Measurements from ENCODE around the gene CDK2AP2.
"Not testable (repeated sequence)": the region's sequence is repeated elsewhere in the genome, so short reads cannot be mapped to it uniquely, and the experiment has no call there.

CDK2AP2 gene, protein sequence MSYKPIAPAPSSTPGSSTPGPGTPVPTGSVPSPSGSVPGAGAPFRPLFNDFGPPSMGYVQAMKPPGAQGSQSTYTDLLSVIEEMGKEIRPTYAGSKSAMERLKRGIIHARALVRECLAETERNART

DNA sequence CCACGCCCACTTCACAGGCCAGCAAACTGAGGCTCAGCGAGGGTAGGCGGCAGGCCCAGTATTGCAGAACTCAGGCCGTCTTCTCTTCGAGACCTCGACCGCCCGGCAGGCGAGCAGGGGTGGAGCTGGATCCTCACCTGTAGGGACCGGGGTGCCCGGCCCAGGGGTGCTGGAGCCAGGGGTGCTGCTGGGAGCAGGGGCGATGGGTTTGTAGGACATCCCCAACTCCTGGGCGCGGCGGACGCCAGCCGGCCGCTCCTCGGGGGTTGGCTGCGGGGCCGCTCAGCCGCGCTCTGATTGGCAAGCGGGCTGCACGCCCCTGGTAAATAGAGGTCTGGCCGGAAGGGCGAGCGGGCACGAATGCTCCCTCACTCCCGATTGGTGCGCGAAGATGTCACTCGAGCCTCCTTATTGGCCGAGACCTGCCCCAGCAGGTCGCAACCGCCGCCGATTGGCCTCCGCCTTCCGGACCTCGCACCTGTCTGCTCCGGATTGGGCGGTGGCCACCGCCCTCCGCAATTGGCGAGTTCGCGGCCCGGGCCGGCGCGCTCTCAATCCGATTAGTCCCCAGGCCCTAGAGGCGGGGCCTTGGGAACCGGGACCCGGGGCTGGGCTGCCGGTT lies at the start of gene CDK2AP2:
Gene CDK2AP2, minus strand, starts transcription at position 299 of the 622 bp plus-strand sequence. Its CDS starts 80 bp downstream, at position 219.
- peak; percentile 96 for FAIRE-seq

DNA sequence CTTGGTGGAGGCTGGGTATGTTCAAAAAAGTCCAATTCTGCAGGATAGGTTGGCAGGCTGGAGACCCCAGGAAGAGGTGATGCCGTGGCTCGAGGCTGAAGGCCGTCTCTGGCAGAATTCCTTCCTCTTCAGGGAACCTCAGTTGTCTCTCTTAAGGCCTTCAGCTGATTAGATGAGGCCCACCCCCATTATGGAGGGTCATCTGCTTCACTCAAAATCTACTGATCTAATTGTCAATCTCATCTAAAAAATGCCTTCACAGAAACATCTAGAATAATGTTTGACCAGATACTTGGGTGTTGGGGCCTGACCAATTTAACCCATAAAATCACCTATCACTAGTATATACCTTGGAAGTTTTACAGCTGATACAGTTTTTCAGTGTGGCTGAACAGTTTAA lies 48.3 kb upstream of the CDK2AP2 start:
- no peak for FAIRE-seq

DNA sequence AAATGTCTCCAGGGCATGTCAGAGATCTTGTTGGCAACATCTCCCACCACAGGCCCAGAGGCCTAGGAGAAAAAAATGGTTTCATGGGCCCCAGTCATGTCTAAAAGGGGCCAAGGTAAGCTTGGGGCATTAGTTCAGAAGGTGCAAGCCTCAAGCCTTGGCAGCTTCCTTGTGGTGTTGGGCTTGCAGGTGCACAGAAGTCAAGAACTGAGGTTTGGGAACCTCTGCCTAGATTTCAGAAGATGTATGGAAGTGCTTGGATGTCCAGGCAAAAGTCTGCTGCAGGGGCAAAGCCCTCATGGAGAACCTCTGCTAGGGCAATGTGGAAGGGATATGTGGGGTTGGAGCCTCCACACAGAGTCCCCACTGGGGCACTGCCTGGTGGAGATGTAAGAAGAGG lies 43.7 kb upstream of the CDK2AP2 start:
- FAIRE-seq = not testable (repeated sequence)

DNA sequence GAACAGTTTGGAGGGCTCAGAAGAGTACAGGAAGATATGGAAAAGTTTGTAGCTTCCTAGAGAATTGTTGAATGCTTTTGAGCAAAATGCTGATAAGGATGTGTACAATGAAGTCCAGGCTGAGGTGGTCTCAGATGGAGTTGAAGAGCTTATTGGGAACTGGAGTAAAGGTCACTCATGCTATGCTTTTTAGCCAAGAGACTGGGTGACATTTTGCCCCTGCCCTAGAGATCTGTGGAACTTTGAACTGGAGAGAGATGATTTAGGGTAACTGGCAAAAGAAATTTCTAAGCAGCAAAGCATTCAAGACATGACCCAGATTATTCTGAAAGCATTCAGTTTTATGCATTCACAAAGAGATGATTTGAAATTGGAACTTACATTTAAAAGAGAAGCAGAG lies 43.2 kb upstream of the CDK2AP2 start:
- no peak for FAIRE-seq

DNA sequence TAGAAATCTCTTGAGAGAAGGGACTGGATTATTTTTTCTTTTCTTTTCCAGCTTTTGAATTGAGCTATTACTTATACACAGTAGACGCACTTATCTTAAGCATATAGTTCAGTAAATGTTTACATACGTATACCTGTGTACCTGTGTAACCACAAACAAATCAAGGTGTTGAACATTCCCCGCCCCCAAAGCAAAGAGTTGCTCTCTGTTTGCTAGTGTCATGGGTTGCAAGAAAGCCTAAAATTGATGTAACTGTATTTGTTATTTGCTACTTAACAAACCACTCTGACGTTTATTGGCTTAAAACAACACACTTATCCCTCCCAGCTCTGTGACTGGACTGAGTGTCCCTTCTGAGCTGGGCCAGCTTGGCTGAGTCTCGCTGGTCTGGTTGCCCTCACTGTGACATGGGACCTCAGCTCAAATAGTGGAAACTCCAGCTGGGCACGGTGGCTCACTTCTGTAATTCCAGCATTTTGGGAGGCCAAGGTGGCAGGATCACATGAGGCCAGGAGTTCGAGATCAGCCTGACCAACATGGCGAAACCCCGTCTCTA lies 40.7 kb upstream of the CDK2AP2 start:
- no peak for FAIRE-seq

DNA sequence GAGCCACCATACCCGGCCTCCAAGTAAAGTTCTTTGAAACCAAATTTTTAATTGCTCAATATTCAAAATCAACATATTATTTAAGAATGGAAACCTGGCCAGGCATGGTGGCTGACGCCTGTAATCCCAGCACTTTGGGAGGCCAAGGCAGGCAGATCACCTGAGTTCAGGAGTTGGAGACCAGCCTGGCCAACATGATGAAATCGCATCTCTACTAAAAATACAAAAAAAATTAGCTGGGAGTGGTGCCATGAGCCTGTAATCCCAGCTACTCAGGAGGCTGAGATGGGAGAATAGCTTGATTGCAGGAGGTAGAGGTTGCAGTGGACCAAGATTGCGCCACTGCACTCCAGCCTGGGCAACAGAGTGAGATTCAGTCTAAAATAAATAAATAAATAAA lies 40.1 kb upstream of the CDK2AP2 start:
- FAIRE-seq = not testable (repeated sequence)

DNA sequence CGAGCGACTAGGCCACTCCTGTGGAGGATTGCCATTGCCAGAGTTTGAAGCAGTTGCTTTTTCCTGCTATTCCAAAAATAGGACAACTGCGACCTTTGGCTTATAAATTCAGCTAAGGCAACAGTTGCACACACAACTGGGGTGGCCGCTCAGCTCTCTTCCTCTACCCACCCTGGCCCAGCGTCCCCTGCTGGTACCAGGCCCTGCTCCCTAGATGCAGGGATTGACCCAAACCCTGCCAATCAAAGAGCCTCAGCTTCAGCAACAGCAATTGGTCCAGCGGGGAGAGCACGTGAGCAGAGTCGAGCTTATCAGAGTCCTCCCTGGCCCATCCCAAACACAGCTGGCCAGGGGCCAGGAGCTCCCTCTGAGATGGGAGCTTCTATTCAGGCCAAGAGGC lies 37.3 kb upstream of the CDK2AP2 start:
- no peak for FAIRE-seq

DNA sequence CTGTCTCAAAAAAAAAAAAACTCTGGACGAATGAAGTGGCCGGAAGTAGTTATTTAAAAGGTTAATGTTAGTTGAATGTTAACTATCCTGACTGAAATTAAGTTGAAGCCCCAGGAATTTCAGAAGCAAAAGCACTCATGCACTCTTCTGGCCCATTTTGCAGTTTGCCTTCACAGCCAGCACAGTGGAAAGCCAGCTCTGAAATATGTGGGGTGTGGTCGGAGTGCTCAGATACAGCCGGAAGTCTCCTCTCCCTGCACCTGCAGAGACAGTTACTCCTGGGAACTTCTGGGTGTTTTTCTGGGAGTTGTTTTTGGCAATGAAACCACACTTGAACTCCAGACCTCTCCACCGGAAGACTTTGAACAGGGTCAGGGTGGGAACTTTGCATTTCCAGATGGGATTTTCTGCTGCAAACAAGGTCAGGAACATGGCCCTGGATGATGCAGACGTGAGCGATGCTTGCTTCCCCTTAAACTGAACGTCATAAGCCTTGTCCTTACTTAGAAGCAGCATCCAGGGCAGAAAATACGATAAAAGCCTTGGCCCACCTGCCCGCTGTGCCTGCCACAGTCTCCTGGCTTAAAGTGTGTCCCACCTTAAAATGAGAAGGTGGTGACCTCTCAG lies 36.8 kb upstream of the CDK2AP2 start:
- no peak for FAIRE-seq

DNA sequence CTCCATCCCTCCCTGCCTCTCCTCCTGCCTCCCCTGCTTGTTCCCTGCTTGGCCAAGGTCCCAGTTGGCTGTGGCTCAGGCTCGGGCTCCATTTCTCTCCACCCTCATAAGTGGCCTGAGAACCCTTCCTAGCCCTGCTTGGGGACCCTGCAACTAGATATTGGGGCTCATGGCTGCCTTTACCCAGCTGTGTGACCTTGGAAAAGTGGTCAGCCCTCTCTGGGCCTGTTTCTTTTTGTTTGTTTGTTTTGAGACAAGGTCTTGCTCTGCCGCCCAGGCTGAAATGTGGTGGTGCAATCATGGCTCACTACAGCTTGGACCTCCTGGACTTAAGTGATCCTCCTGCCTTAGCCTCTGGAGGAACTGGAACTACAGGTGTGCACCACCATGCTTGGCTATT lies 35.6 kb upstream of the CDK2AP2 start:
- no peak for FAIRE-seq

DNA sequence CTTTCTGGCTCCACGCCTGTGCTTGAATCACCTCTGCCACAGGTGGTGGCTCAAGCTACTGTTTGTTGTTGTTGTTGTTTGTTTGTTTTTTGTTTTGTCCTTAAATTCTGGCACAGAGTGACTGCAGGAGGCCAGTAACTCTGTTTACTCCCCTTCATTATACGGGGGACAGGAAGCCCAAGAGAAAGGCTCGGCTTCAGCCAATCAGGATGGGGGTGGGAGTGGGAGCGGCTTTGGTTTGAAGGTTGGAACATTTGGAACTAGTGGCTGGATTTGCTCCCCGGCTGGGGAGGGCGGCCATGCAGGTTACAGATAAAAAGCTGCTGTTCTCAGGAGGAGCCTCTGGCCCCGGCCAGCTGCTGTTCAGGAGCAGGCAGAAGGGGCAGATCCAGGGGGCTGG lies 35.0 kb upstream of the CDK2AP2 start:
- FAIRE-seq = no peak

DNA sequence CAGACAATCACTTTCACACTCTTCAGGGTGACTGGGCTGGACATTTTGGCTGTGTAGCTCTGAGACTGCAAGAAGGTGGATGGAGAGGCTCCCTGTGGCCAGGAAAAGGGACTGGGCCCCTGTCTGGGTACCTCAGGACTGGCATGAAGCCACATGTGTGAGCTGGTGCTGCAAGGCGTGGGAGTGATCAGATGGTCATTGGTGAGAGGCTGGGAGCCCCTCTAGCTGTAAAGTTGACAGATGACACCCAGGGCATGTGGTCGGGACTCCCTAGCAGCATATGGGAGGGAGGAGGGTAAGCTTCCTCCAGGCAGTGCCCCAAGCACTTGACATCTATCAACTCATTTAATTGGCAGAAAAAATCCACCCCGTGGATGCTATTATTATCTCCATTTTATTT lies 34.2 kb upstream of the CDK2AP2 start:
- no peak for FAIRE-seq

DNA sequence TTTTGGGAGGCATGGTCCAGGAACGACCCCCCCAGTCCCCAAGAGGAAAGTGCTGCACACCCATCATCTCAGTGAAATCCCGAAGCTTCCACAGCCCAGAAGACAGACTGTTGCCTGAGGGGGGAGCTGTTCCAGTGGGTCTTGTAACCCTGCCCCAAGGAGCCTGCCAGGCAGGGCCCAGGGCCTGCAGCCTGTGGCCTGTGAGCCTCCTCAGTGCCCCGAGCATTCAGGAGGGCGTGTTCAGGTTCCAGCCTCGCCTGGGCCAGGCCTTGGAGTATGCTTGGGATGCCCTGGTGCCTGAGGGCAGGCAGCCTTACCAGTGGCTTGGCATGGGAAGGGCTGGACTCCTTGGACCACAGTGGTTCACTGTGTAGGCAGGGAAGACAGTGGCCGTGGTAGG lies 33.2 kb upstream of the CDK2AP2 start:
- FAIRE-seq = no peak

DNA sequence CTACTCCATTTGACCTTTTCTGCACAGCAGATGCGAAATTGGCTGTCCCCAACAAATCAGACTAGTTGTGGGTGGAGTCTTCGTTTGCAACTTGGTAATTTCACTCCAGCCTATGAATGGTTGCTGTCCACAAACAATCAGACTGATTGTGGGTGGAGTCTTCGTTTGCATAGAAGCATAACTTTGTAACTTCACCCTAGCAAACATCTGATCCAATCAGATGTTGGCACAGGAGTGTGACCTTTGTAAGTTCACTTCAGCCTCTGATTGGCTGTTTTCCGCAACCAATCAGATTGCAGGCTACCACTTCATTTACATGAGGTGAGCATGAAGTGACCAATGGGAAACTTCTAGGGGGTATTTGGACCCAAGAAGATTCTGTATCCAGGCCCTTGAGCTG lies 31.6 kb upstream of the CDK2AP2 start:
- no peak for FAIRE-seq

DNA sequence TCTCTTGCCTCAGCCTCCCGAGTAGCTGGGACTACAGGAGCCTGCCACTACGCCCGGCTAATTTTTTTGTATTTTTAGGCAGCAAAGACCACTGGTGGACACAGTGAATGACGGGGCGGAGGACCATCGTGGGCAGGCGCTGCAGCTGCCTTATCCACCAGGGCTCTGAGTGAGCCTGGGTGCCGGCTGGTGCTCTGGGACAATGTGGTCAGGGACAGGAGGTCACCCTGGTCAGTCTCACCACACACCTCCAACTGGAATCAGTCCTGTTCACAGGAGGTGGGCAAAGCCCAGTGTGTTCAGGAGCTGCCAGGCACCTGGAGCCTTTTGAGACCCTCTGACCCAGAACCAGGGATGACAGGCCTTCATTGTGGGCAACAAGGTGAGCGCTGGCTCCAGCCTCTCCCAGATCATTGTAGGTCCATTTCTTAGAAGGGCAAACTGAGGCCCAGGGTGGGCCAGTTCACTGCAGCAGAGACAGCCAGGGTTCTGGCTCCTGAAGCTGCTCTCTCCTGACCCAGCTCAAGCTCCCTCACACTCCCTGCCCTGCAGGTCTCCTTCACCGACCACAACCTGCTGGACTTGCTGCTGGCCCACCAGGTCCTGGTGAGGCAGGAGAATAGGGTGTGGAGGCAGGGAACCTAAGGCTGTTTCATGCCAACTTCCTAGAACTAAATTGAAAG lies 31.0 kb upstream of the CDK2AP2 start:
- no peak for FAIRE-seq

DNA sequence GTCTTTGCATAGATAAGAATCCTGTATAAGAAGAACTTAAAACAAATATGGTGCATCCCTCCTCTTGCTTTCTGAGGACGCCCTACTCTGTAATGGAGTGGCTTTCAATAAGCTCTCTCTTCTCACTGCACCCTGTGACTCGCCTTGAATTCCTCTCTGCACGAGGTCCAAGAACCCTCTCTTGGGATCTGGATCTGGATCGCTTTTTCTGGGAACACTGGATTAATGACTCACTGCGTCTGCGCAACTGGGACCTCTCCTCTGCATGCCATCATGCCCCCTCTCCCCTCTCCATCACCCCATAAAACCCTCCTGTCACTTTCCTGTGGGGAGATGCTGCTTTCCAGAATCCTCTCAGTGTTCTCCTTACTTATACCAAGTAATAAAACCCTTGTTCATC lies 30.3 kb upstream of the CDK2AP2 start:
- FAIRE-seq = no peak

DNA sequence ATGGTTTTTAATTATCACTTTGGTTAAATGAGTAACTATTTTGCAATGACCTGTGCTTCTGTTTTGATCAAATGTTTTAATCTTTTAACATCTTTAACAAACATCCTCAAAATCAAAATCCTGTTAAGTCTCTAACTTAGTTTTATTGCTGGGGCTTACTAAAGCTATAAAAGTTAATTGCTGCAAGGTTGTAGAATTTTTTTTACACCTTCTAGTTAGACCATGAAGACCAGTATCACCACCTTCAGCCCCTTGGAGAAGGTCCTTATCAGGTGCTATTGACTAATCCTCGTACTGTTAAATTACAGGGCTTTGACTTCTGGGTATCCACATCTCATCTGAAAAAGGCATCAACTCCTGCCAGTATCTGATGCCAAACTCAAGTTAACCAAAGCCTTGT lies 27.6 kb upstream of the CDK2AP2 start:
- FAIRE-seq = no peak

DNA sequence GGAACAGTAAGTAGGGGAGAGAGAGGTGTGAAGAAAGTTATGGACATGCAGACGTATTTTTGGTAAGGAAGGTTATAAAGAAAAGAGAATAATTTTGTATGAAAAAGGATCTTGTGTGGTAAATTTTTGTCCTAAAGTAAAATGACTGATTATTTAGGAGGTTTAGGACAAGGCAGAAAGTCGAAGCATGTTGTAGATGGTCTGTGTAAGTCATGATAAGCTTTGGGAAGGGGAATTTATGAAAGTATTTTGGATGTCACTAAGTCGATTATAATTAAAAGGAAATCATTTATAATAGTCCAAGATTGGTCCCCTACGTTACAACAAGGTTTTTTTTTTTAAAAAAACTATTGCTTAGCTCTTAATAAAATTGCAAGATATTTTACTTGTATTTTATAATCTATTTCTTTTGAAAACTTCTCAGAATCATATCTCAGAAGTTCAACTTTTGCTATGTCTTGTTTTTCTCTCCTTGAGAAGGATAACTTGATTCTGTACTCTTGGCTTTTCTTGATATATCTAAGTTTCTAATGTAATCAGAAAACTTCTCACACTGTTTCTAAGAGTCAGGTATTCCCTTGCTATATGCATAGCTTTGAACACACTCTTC lies 26.2 kb upstream of the CDK2AP2 start:
- FAIRE-seq = no peak

DNA sequence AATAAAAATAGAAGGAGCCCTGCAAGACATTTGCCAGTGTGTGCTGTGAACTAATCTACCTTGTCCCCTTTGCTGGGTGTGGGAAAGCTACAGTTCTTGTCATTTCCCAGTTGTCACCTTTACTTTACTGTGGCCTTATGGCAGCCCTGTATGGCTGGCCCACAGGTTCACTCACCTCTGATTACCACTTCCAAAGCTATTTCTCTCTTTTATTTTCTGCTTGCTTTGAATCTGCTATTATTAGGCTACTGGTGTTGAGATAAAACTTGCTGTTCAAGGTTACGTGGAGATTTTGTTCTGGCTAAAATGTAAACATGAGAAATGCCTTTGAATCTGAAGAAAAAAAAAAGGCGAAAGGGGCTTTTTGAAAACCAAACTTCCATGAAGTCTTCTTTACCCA lies 24.9 kb upstream of the CDK2AP2 start:
- FAIRE-seq = no peak

DNA sequence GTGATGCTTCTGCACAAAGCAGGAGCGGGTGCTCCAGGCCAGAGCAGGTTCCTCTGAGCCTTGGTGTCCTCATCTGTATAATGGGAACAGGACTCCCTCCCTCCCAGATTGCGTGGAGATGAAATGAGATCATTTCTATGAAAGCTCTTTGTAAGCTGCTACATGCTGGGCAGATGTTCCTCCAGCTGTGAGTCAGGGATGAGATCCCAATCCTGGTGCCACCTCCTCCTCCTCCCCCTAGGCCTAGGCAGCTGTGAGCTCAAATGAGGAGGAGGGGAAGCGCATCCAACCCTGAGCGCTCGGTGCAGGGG lies 22.3 kb upstream of the CDK2AP2 start:
- FAIRE-seq = no peak

DNA sequence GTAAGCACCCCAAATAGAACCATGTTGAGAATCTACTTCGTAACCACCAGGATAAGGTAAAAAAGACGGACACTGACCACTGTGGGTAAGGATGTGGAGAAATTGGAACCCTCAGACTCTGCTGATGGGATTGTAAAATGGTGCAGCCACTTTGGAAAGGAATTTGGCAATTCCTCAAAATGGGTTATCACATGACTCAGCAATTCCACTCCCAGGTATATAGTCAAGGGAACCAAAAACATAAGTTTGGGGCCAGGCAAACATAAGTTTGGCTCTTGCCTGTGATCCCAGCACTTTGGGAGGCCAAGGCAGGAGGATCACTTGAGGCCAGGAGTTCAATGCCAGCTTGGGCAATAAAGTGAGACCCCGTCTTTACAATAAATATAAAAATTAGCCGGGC lies 20.4 kb upstream of the CDK2AP2 start:
- FAIRE-seq = no peak

DNA sequence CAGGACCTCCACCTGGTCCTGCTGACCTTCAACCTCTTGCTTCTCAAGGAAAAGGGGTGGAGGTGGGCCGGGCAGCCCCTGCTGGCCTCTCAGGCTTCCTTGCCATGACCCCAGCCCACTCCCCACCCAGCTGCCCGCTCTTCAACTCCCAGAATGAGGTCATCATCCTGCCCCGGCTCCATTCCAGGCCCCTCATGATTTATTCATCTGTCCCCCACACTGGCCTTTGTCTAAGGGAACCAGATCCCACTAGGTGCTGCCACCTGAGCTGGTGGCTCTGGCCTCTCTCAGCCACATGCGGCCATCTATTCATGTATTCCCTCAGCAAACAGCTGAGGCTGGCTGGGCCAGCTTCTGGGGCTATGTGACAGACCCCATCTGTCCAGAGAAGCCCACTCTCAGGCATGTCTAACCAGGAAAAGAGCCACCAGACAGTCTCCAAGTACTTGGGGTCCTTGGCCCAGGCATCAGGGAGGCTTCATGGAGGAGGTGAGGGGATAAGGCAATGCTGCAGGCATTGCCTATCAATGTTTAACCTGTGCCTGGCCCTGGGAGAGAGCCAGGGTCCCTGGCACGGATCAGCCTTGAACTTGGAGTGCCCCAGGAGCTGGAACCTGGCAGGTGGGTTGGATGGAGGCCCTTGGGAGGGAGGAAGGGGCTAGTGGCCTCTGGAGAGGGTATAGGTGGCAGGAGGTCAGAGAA lies 17.5 kb upstream of the CDK2AP2 start:
- FAIRE-seq = no peak

DNA sequence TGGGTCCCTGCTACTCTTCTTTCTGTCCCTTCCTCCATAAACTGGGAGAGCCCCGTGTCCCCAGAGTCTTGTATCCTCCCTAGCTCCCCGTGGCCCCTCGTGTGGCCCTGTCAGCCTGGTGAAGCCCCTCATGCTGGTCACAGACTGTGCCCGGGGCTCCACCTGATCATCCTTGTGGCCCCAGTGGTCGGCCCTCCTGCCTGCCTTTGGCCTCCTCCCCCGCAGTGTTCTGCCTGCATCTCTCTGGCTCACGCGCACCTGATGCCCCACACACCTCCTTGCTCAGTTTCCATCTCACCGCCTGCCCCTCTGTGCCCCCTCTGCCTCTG lies 16.5 kb upstream of the CDK2AP2 start:
- FAIRE-seq = no peak

All from A204.1 (cell line).